ENCODE data around the gene SORCS1.

DNA sequence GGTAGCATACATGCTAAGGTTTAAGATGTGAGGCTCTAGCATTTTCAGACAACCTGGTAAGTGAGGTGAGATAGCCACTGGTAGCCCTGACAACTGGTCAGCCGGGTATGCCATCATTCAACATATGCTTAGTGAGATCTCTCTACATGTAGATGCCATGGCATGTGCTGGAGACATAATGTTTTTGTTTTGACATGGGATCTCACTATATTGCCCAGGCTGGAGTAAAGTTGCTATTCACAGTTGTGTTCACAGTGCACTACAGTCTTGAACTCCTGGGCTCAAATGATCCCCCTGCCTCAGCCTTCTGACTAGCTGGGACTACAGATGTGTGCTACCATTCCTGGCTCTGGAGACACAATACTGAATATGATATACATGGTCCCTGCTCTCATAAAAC lies 437.3 kb downstream of the SORCS1 start:
- no peak for TF ChIP-seq POLR2AphosphoS5 (IDR thresholded peaks at IDR 0.05; ENCODE audit: borderline replicate concordance, low read depth, low read length)
- no peak for TF ChIP-seq EZH2 (IDR thresholded peaks at IDR 0.05)
- no peak for TF ChIP-seq FOXP2 (optimal IDR thresholded peaks at IDR 0.05; ENCODE audit: control extremely low read depth, extremely low read length, insufficient read depth)
